ENCODE data around the gene FGFR3. TPM values are rescaled to one million over a fixed set of nuclear protein-coding genes. Genes with fewer than 3 reads are reported as not detected.

FGFR3 gene
- total RNA-seq, 4 donors from 2014 or later, result 0.78 to 5.1 (median 1.6) TPM

GRCh38 chr4:1806223-1806564 is 13.1 kb downstream of the FGFR3 start:
- TF ChIP-seq POLR2A (IDR thresholded peaks at IDR 0.05), result no peak
- TF ChIP-seq CTCF (IDR thresholded peaks at IDR 0.05), result no peak
- H3K27ac ChIP-seq, result no peak overlapping the region
- no peak overlapping the region for H3K4me3 ChIP-seq (replicated peaks in 1 of 3)
- H3K4me1 ChIP-seq, result no peaks in the 10 kb centered on the region
- no peaks in the 10 kb centered on the region for H3K9me3 ChIP-seq
- H3K36me3 ChIP-seq, result no peaks in the 10 kb centered on the region
- no peaks in the 10 kb centered on the region for H3K27me3 ChIP-seq
- DNase-seq, result no peak
- intact Hi-C loops (cut with DNase I), result loop anchor here (5.0 kb wide), 1 partner anchor 59 kb away; no protein-coding TSS in a partner anchor
- WGBS, 2 donors, result 96 to 100% methylated on average over 5 to 6 of the region's 11 CpGs

GRCh38 chr4:1806596-1807331 is 13.7 kb downstream of the FGFR3 start:
- no peaks in the 10 kb centered on the region for H3K36me3 ChIP-seq
- intact Hi-C loops (cut with DNase I), result loop anchor here (5.0 kb wide), 1 partner anchor 59 kb away; no protein-coding TSS in a partner anchor
- H3K4me3 ChIP-seq (replicated peaks in 1 of 3), result no peak overlapping the region
- H3K4me1 ChIP-seq, result no peaks in the 10 kb centered on the region
- H3K27ac ChIP-seq, result no peak overlapping the region
- WGBS, 2 donors, result 72% methylated on average over 14 of the region's 41 CpGs; no CpG with 5 or more reads in 1 of the 2 donors
- H3K9me3 ChIP-seq, result no peaks in the 10 kb centered on the region
- no peak for TF ChIP-seq POLR2A (IDR thresholded peaks at IDR 0.05)
- TF ChIP-seq CTCF (IDR thresholded peaks at IDR 0.05), result no peak
- peak in 1 of 2 donors; percentile 28 for DNase-seq
- no peaks in the 10 kb centered on the region for H3K27me3 ChIP-seq

GRCh38 chr4:1807332-1807777 is 14.3 kb downstream of the FGFR3 start:
- WGBS, 2 donors, result 86% methylated on average over 3 to 8 of the region's 16 CpGs

GRCh38 chr4:1808396-1808795 is 15.3 kb downstream of the FGFR3 start:
- intact Hi-C loops (cut with DNase I), result loop anchor here (5.0 kb wide), 1 partner anchor 61 kb away; no protein-coding TSS in a partner anchor
- Histone ChIP-seq H3K27ac (no peak overlapping the region), H3K4me1 (no peaks in the 10 kb centered on the region), H3K36me3 (no peaks in the 10 kb centered on the region), H3K4me3 (replicated peaks in 1 of 3) (no peak overlapping the region), H3K9me3 (no peaks in the 10 kb centered on the region), H3K27me3 (no peaks in the 10 kb centered on the region)
- TF ChIP-seq POLR2A (IDR thresholded peaks at IDR 0.05), result no peak
- WGBS, 2 donors, result 90 to 94% methylated on average over 6 of the region's 6 CpGs
- DNase-seq, result no peak

More at GRCh38 chr4:1807332-1807777, 14.3 kb downstream of the FGFR3 start:
- intact Hi-C loops (cut with DNase I), result loop anchor here (5.0 kb wide), 1 partner anchor 60 kb away; no protein-coding TSS in a partner anchor
- H3K27ac ChIP-seq, result no peak overlapping the region
- no peaks in the 10 kb centered on the region for H3K36me3 ChIP-seq
- DNase-seq, result no peak
- H3K4me3 ChIP-seq (replicated peaks in 1 of 3), result no peak overlapping the region
- H3K4me1 ChIP-seq, result no peaks in the 10 kb centered on the region
- no peak for TF ChIP-seq POLR2A (IDR thresholded peaks at IDR 0.05)
- TF ChIP-seq CTCF (IDR thresholded peaks at IDR 0.05), result no peak
- H3K9me3 ChIP-seq, result no peaks in the 10 kb centered on the region
- H3K27me3 ChIP-seq, result no peaks in the 10 kb centered on the region

- Histone ChIP-seq H3K4me3 (replicated peaks in 1 of 3) (no peak overlapping the region), H3K4me1 (no peaks in the 10 kb centered on the region), H3K27ac (no peak overlapping the region), H3K9me3 (no peaks in the 10 kb centered on the region), H3K27me3 (no peaks in the 10 kb centered on the region), H3K36me3 (peaks cover 6% of the 10 kb centered on the region in 2 donors)
- WGBS, 2 donors, result 78 to 84% methylated on average over 10 to 11 of the region's 11 CpGs
- TF ChIP-seq POLR2A (IDR thresholded peaks at IDR 0.05), result no peak
- TF ChIP-seq CTCF (IDR thresholded peaks at IDR 0.05), result no peak
- intact Hi-C loops (cut with DNase I), result loop anchor here (5.0 kb wide), 1 partner anchor 62 kb away; no protein-coding TSS in a partner anchor
- no peak for DNase-seq
Observed at GRCh38 chr4:1808851-1809753, 16.0 kb downstream of the FGFR3 start.

All from thyroid gland (tissue), 4 donors.